Activated T-helper 1 cell treated with anti-CD3 and anti-CD28 coated beads, Interleukin-12 subunit alpha, Interleukin-12 subunit beta, Interleukin-2, Interleukin-4 antibody, amounts not matched to agents 30 ng/mL and 10 ng/mL and 1 ng/mL, durations not matched to agents 14 hours and 24 hours and 36 hours (primary cell): Measurements from ENCODE around the gene COBLL1. TPM values are rescaled to one million over a fixed set of nuclear protein-coding genes. Genes with fewer than 3 reads are reported as not detected.

Experiments
- DNase-seq: peaks from one replicate; pipeline ENCODE4 v3.0.0; 2021; ENCODE audit warnings: low spot score
- H3K27ac Mint-ChIP-seq: one replicate; pipeline ENCODE4 v1.8.0; 2021; ENCODE audit warnings: mild to moderate bottlenecking, mixed read lengths
- H3K27me3 Mint-ChIP-seq: one replicate; pipeline ENCODE4 v1.8.0; 2022; ENCODE audit warnings: mild to moderate bottlenecking, moderate library complexity, mixed read lengths; ENCODE audit not compliant: insufficient read depth
- H3K36me3 Mint-ChIP-seq: one replicate; pipeline ENCODE4 v1.8.0; 2021; ENCODE audit warnings: low read depth, mixed read lengths
- H3K4me1 Mint-ChIP-seq: one replicate; pipeline ENCODE4 v1.8.0; 2021; ENCODE audit warnings: low read depth, mixed read lengths
- H3K4me3 Mint-ChIP-seq: one replicate; pipeline ENCODE4 v1.8.0; 2021; ENCODE audit warnings: mild to moderate bottlenecking, moderate library complexity, mixed read lengths
- H3K9me3 Mint-ChIP-seq: one replicate; pipeline ENCODE4 v1.8.0; 2021; ENCODE audit warnings: mixed read lengths
- intact Hi-C: fragments of 100-400 bp; cut with micrococcal nuclease; formaldehyde crosslinking; loops from one replicate; pipeline ENCODE4 v1.15.1; 2024
- total RNA-seq: library from RNA; stranded (reverse); gene quantifications from 2 replicates; pipeline ENCODE4 v1.2.3, GENCODE V29; 2022

Gene COBLL1
- total RNA-seq, 1 donor from 2014 or later: not detected

GRCh38 chr2:164847981-164848741, 6.5 kb upstream of the COBLL1 start:
- Mint-ChIP-seq H3K27me3 (peaks cover 40% of the 10 kb centered on the region), H3K27ac (no peak overlapping the region), H3K9me3 (no peaks in the 10 kb centered on the region), H3K4me1 (no peaks in the 10 kb centered on the region), H3K36me3 (no peaks in the 10 kb centered on the region), H3K4me3 (no peak overlapping the region)
- intact Hi-C loops: no loop called here
- no peak for DNase-seq

GRCh38 chr2:164847291-164847690, 5.7 kb upstream of the COBLL1 start:
- H3K4me3 Mint-ChIP-seq: no peak overlapping the region
- H3K4me1 Mint-ChIP-seq: no peaks in the 10 kb centered on the region
- H3K9me3 Mint-ChIP-seq: no peaks in the 10 kb centered on the region
- H3K27ac Mint-ChIP-seq: no peak overlapping the region
- intact Hi-C loops: no loop called here
- peaks cover 43% of the 10 kb centered on the region for H3K27me3 Mint-ChIP-seq
- no peaks in the 10 kb centered on the region for H3K36me3 Mint-ChIP-seq
- DNase-seq: no peak

DNA sequence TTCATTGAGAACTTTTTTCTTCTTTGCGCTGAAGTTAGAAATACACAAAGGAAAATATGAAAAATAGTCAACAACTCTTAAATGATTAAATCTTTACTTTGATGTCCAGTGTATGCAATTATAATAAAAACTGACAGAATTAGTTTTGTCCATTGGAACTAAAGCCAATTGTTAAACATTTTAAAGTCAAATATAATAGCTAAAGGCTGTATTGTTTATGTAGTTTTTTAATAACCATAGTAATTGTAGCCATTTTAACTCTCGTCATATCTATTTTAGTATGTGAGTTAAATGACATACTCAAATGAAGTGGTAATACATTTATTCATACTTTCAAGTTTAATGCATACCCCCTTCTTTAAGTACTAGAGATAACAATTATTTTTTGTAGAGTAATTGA, 4.7 kb upstream of the COBLL1 start:
- intact Hi-C loops: no loop called here

DNA sequence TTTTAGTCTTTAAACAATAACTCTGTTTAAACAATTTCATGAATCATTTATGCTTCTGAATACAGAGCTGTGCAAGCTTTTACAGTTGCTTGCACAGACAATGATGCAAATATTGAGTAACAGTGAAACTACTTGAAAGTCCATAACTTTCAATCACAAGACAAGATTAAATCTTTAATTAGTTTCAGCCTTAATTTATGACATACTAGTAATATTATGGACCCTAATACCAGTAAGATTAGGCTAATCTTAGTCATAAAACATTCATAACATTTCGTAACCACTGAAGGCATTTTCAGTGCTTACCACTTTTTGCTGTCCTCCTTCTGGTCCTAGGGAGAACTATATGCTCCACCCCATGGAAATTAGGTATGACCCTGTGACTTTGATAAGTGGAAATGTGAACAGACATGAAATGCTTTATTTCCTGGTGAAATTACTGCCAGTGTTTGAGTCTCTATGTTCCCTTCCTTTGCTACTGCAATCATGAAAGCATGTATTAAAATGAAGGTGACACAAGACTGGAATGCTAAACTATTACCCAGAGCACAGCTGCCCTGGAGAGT, 1.8 kb upstream of the COBLL1 start:
- Mint-ChIP-seq H3K27ac (no peak overlapping the region), H3K27me3 (peaks cover 52% of the 10 kb centered on the region), H3K36me3 (no peaks in the 10 kb centered on the region), H3K9me3 (no peaks in the 10 kb centered on the region), H3K4me3 (no peak overlapping the region), H3K4me1 (peaks cover 7% of the 10 kb centered on the region)
- no peak for DNase-seq
- intact Hi-C loops: loop anchor here (5.0 kb wide), 1 partner anchor 69 kb away; no protein-coding TSS in a partner anchor

More for the DNA sequence above, 4.7 kb upstream of the COBLL1 start:
- Mint-ChIP-seq H3K27me3 (peaks cover 43% of the 10 kb centered on the region), H3K4me1 (no peaks in the 10 kb centered on the region), H3K4me3 (no peak overlapping the region), H3K27ac (no peak overlapping the region), H3K9me3 (no peaks in the 10 kb centered on the region), H3K36me3 (no peaks in the 10 kb centered on the region)
- DNase-seq: no peak

DNA sequence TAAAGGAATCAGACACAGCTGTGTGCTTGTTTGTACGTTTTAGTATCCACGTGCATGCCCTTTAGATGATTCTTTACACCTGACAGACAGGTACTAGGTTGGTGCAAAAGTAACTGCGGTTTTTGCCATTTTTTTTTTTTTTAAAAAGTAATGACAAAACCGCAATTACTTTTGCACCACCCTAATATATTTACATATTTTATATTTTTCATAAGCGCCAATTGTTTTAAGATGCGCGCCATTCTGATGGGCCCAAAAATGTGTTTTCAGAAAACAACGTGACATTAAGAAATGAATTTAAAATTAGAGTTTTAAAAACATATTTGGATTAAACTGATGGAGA, 972 bp upstream of the COBLL1 start:
- peaks cover 55% of the 10 kb centered on the region for H3K27me3 Mint-ChIP-seq
- no peak for DNase-seq
- no peaks in the 10 kb centered on the region for H3K9me3 Mint-ChIP-seq
- H3K36me3 Mint-ChIP-seq: no peaks in the 10 kb centered on the region
- H3K4me1 Mint-ChIP-seq: peaks cover 7% of the 10 kb centered on the region
- intact Hi-C loops: loop anchor here (5.0 kb wide), 1 partner anchor 70 kb away; no protein-coding TSS in a partner anchor
- H3K4me3 Mint-ChIP-seq: no peak overlapping the region
- no peak overlapping the region for H3K27ac Mint-ChIP-seq

DNA sequence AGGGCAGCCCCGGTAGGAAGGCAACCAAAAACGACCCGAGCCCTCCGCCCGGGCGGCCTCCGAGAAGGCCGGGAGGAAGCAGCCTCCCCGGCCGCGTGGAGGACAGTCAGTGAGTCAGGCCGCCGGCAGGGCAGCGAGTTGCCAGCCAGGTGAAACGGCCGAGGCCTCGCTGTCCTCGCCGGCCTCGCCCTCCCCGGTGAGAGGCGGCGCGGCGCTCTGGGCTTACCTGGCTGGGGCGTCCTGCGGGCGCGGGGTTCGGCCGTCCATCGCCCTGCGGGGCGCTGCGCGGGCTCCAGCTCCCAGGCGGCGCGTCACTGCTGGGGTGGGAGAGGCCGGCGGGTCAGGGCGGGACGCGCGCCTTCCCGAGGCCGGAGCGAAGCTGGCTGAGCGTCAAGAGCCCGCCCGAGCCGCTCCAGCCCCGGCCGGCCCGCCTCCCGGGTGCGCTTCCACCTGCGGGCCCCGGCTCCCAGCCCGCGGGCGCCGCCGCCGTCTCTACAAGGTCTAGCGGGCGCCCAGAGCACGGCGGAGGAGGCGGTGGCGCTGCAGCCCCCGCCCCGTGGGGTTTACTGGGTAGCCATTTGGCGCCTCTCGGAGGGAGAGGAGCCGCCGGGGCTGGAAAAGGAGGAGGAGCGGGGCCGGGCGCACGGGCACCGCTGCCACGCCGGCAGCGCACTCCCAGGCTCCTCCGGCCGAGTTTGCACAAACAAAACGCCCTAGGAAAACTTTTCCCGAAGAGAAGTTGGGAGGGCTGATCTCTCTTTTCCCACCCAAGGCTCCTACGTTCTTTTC, 499 bp downstream of the COBLL1 start:
- peaks cover 7% of the 10 kb centered on the region for H3K4me1 Mint-ChIP-seq
- H3K4me3 Mint-ChIP-seq: peak overlapping the region; percentile 64
- H3K27ac Mint-ChIP-seq: no peak overlapping the region
- H3K36me3 Mint-ChIP-seq: no peaks in the 10 kb centered on the region
- no peak for DNase-seq
- intact Hi-C loops: loop anchor here (5.0 kb wide), 1 partner anchor 71 kb away; no protein-coding TSS in a partner anchor
- peaks cover 56% of the 10 kb centered on the region for H3K27me3 Mint-ChIP-seq
- H3K9me3 Mint-ChIP-seq: no peaks in the 10 kb centered on the region

DNA sequence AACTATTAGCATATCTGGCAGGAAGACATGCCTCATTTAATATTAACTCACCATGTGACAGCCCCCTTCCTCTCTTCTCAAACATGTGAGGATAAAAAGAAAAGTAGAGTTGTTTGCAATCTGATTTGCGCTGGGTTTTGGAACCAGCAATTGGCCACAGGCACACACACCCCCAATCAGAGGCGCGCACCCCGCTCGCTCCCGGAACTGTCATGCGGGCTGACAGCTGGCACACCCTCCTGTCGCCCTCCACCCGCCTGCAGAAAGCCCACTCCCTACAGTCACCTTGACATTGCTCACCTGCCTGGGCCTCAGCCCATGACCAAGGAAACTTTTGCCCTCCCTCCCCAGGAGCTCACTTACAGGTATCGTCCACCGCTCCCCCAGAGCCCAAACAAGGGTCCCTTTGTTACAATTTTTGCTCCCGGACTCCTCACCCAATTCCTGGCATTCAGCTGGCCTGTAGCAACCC, 1.1 kb downstream of the COBLL1 start:
- DNase-seq: no peak
- H3K27ac Mint-ChIP-seq: no peak overlapping the region
- intact Hi-C loops: loop anchor here (5.0 kb wide), 1 partner anchor 72 kb away; no protein-coding TSS in a partner anchor
- H3K27me3 Mint-ChIP-seq: peaks cover 51% of the 10 kb centered on the region
- H3K4me1 Mint-ChIP-seq: peaks cover 7% of the 10 kb centered on the region
- no peaks in the 10 kb centered on the region for H3K9me3 Mint-ChIP-seq
- H3K36me3 Mint-ChIP-seq: no peaks in the 10 kb centered on the region
- H3K4me3 Mint-ChIP-seq: peak overlapping the region; percentile 64

DNA sequence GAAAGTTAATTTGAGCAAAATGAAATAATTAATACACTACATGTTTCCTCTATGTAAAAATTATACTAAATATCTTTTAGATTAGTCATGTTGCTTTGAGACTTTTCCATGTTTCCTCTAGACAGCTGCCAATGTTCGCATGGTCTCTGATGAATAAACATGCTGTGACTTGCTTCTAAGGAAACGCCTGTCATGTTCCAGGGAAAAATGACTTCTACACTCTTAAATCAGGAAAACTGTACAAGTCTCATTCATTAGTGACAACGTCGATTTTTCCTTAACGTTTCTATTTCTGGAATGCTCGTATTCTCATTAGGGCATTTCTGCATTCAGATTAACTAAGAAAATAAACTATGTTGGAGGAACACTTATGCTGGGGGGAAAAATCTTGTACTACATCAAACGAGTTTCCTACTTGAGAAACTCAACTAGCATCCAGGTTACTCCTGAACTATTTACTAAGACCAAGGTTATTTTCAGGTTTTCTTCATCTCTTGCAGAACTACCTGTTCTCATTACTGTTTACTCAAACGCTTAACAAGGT, 1.6 kb downstream of the COBLL1 start:
- intact Hi-C loops: loop anchor here (5.0 kb wide), 1 partner anchor 72 kb away; no protein-coding TSS in a partner anchor
- no peak overlapping the region for H3K27ac Mint-ChIP-seq
- no peaks in the 10 kb centered on the region for H3K9me3 Mint-ChIP-seq
- H3K4me3 Mint-ChIP-seq: peak overlapping the region; percentile 64
- peaks cover 50% of the 10 kb centered on the region for H3K27me3 Mint-ChIP-seq
- peaks cover 7% of the 10 kb centered on the region for H3K4me1 Mint-ChIP-seq
- DNase-seq: no peak
- no peaks in the 10 kb centered on the region for H3K36me3 Mint-ChIP-seq

- H3K36me3 Mint-ChIP-seq: no peaks in the 10 kb centered on the region
- peaks cover 7% of the 10 kb centered on the region for H3K4me1 Mint-ChIP-seq
- DNase-seq: no peak
- no peaks in the 10 kb centered on the region for H3K9me3 Mint-ChIP-seq
- H3K4me3 Mint-ChIP-seq: no peak overlapping the region
- intact Hi-C loops: no loop called here
- H3K27me3 Mint-ChIP-seq: peaks cover 37% of the 10 kb centered on the region
- H3K27ac Mint-ChIP-seq: no peak overlapping the region
These were observed 3.8 kb downstream of the COBLL1 start for GRCh38 chr2:164837807-164838206.

DNA sequence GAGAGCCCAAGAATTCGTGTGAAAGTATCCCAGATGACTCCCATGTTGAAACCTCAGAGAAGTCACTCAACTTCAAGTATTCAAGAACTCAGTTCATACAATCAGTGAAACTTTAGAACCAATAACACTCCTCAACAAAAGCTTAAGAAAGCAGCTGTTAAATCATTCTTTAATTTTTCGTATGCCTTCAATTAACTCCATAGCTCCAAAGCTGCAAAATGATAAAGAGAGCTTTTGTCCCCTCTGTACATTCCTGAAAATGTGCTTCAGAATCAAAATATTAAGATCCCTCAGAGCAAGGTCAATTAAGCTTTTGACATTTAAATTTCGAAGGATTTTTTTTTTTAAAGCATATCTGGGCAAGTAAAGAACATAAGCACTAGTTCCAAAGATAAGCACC, 4.7 kb downstream of the COBLL1 start:
- Mint-ChIP-seq H3K36me3 (no peaks in the 10 kb centered on the region), H3K9me3 (no peaks in the 10 kb centered on the region), H3K27me3 (peaks cover 31% of the 10 kb centered on the region), H3K27ac (no peak overlapping the region), H3K4me3 (no peak overlapping the region), H3K4me1 (peaks cover 7% of the 10 kb centered on the region)
- no peak for DNase-seq
- intact Hi-C loops: no loop called here

GRCh38 chr2:164835302-164835701, 6.3 kb downstream of the COBLL1 start:
- Mint-ChIP-seq H3K4me3 (no peak overlapping the region), H3K27ac (no peak overlapping the region), H3K36me3 (no peaks in the 10 kb centered on the region), H3K27me3 (peaks cover 26% of the 10 kb centered on the region), H3K4me1 (peaks cover 2% of the 10 kb centered on the region), H3K9me3 (no peaks in the 10 kb centered on the region)
- DNase-seq: no peak
- intact Hi-C loops: no loop called here

GRCh38 chr2:164831887-164832286, 9.7 kb downstream of the COBLL1 start:
- no peaks in the 10 kb centered on the region for H3K9me3 Mint-ChIP-seq
- no peak overlapping the region for H3K4me3 Mint-ChIP-seq
- intact Hi-C loops: no loop called here
- no peak for DNase-seq
- no peaks in the 10 kb centered on the region for H3K36me3 Mint-ChIP-seq
- H3K4me1 Mint-ChIP-seq: no peaks in the 10 kb centered on the region
- no peak overlapping the region for H3K27ac Mint-ChIP-seq
- H3K27me3 Mint-ChIP-seq: peaks cover 4% of the 10 kb centered on the region
